GM04504 (cell line): Measurements from ENCODE around the gene PSME1.

Source experiments
- DNase-seq: peaks from one replicate; pipeline ENCODE4 v3.0.0-alpha.2; 2012; ENCODE audit warnings: low read depth

Gene PSME1

DNA sequence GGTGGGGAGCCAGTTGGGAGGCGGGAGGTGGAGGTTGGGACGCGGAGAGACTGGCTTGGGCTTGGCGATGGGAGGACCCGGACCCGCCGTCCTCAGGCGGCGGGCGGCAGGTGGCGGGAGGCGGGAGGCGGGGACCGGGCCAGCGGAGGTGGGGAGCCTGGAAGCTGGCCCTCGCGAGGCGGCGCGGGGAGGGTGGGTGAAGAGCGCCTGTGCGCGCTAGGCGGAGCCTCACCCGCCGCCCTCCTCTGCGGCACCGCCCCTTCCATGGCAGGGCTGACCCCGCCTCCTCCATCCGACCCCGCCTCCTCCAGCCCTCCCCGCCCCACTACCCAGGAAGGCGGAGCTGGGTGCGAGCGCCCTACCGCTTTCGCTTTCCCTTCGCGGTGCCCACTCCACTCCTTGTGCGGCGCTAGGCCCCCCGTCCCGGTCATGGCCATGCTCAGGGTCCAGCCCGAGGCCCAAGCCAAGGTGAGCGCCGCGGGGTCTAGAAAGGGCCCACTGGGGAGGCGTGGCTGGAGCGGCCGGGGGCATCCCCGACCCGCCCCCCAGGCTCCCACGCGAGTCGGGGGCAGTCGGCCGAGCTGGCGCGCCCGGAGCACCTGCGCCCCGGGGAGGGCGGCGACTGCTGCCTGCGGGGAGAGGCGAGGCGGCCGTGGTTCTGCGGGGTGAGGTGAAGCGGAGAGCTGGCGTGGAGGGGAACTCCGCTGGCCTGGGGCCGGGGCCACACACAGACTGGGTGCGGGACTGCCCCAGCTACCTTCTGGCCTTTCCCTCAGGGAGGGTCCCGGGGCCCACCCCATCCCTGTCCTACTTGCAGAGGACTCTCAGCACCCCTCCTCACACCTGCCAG is at the start of gene PSME1:
Gene PSME1 (plus strand): TSS at position 361 of the 850 bp plus-strand sequence. CDS start 69 bp downstream, at position 430.
- DNase-seq, result peak; percentile 69

DNA sequence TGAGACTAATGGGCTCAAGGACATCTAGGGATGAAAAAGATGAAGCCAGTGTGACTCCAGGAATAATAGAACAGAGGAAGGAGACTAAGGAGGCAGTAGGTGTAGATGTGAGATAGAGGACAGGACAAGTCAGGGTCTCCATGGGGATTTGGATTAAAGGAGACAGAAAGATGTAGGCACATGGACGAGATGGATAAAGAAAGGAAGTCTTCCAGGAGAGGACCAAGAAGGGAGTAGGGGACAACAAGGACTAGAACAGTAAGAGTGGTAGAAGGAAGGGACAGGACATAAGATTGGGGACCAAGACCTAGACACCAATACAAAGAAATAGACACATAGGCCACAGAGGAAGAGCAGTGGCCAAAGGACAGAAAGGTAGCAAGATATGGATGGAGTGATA is 49.0 kb upstream of the PSME1 start:
- DNase-seq, result no peak

- no peak for DNase-seq
These were observed 47.9 kb upstream of the PSME1 start for GRCh38 chr14:24088095-24088494.

DNA sequence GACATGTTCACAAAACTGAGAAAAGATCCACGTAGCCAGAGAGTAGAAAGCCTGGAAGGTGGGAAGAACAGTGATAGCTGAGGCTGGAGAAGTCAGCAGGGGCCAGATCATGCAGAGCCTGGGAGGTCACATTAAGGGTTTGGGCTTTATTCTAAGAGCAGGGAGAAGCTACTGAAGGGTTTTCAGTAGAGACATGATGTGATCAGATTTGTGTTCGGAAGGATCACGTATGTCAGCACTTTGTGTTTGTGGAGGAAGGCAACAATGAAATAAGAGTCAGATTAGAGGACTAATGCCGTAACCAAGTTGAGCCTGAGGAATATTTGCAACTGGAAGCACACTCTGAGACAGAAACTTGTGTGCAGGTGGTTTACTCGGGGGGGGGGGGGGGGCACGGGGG is 46.1 kb upstream of the PSME1 start:
- DNase-seq, result no peak

GRCh38 chr14:24092110-24092504 is 43.9 kb upstream of the PSME1 start:
- no peak for DNase-seq

DNA sequence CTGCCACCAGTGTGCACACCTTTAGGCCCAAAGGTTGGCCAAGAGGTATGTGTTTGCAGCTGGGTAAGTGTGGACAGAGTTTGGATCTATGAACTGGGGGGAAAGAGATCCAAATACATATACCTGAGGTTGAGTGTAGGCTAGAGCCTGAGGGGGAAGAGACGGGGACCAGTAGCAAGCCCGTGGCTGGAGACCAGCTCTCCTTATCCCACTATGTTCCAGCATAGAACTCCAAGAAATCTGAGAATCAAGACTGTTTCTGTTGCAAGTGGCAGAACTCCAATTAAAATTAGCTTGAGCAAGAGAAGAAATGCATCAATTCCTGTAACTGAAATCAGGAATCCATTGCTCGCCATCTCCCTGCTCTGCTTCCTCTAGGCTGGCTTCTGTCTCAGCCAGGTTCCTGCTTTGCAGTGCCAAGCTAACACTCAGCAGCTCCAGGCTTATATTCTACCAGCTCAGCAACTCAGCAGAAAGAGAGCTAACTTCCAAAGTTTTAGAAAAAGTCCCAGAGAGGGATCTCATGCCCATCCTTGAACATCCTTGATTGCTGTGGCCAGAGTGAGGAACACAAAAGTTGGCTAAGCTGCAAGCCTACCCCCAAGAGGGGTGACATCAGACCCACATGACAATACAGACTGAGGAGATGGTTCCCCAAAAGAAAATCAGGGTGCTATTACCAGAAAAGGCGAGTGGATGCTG is 43.3 kb upstream of the PSME1 start:
- DNase-seq, result no peak

- no peak for DNase-seq
These were observed 42.6 kb upstream of the PSME1 start for GRCh38 chr14:24093207-24093900.

DNA sequence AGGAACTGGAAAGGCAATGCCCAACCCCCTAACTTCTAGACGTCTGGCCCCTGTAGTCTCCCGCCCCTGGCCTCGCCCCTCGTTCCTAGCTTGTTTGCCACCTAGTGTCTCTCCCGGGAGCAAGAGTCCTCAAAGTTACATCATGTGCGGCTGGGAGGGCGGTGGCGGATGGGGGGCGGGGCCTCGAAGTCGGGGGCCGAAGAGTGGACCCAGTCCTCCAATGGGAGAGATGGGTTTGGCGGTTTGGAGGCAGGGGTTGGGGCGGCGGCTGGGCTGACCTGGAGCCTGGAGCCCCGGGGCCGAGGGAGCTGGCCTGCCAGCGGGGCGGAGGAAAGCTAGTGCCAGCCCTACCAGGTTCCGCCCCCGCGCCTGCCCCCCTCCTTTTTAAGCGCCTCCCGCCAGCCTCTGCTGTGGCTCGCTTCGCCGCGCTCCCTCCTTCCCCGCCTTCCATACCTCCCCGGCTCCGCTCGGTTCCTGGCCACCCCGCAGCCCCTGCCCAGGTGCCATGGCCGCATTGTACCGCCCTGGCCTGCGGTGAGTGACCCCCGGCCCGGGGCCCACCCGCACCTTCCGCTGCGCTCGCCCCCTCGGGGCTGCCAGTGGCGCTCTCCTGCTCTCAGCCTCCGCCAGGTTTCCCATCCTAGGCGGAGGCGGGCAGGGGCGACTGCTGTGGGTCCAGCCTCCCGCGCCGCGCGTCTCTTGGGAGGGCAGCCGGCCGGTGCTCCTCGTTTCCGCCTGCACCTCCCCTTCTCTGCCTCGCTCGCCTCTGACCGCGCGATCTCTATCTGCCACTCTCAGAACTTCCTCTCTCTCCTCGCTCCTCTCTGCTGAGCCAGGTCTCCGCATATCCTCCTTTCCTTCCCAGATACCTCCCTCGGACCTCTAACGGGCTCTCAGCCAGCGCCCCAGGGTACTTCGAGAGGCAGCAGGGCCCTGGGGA is 41.8 kb upstream of the PSME1 start, which contains the start of gene PCK2:
Gene PCK2 (plus strand): TSS at position 411 of the 940 bp plus-strand sequence. CDS start 95 bp downstream, at position 506.
- peak; percentile 91 for DNase-seq

- no peak for DNase-seq
These were observed 41.1 kb upstream of the PSME1 start for GRCh38 chr14:24094841-24095270.

GRCh38 chr14:24095271-24096068 is 40.5 kb upstream of the PSME1 start:
- DNase-seq, result peak; percentile 45

GRCh38 chr14:24096545-24097181 is 39.3 kb upstream of the PSME1 start:
- DNase-seq, result no peak

DNA sequence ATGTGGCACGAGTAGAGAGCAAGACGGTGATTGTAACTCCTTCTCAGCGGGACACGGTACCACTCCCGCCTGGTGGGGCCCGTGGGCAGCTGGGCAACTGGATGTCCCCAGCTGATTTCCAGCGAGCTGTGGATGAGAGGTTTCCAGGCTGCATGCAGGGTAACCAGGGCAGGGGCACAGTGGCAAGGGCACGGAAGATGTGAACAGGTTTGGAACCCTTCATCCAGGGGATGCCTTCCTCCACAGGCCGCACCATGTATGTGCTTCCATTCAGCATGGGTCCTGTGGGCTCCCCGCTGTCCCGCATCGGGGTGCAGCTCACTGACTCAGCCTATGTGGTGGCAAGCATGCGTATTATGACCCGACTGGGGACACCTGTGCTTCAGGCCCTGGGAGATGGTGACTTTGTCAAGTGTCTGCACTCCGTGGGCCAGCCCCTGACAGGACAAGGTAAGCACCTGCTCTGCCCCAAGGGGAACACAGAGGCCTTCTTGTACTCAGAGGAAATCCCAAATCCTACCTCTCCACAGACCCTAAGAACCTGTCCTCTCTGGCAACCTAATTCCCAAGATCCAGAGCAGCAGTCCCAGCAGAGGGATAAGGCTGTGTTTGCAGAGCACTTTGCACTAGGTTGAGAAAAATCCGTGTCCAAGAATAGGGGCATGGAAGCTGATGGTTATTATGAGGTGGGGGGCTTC is 37.6 kb upstream of the PSME1 start:
- no peak for DNase-seq

DNA sequence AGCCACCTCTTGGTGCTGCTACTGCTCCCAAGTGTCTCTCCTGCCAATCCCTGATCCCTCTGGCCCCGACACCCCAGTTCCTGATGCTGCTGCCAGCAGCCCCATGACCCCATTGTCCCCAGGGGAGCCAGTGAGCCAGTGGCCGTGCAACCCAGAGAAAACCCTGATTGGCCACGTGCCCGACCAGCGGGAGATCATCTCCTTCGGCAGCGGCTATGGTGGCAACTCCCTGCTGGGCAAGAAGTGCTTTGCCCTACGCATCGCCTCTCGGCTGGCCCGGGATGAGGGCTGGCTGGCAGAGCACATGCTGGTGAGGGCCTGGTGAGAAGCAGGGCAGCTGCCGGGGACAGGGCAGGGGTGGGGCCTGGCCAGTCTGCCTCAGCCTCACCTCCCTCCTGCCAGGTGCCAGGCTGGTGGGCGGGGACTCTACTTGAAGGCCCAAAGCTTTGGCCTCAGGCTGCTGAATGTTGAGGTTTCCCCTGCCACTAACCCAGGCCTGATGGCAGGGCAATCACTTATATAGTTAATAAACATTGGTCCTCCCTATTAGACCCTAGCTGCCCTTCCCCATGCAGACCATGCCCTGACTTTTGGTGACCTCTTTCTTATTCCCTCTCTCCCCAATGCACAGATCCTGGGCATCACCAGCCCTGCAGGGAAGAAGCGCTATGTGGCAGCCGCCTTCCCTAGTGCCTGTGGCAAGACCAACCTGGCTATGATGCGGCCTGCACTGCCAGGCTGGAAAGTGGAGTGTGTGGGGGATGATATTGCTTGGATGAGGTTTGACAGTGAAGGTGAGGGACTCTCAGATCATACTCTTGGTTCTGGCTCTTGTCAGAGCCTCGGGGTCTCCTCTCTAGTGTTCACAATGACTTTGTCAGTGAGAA is 36.8 kb upstream of the PSME1 start:
- DNase-seq, result no peak

DNA sequence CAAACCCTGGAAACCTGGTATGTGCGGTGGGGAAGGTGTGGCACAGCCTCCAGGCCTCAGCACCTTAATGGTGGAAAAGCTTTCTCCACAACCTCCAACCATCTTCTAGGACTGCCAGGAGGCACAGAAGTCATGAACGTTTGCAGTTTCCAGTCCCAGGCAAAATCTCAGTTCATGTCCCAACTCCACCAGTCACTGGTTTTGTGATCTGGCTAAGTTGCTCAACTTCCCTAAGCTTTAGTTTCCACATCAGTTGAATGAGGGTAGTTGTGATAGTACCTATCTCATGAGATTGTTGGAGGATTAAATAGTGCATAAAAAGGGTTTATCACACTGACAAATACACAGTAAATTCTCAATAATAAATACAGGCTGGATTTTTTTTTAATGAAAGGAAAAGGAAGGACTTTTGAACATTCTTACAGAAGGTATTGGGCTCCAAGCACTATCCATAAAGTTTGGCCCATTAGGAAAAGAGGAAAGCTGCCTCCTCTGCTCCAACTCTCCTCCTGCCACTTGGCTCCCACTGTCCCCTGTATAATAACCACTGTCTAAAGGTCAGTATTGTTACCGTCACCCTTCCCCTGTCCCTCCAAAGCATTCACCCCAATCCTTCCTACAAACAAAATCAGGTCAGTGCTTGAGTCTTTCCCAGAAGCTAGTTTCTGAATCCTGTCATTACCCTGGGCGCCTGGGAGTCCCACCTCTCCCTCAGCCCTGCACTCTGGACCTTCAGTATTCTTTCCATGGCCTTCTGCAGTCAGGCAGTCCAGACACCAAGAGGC is 35.6 kb upstream of the PSME1 start:
- no peak for DNase-seq

DNA sequence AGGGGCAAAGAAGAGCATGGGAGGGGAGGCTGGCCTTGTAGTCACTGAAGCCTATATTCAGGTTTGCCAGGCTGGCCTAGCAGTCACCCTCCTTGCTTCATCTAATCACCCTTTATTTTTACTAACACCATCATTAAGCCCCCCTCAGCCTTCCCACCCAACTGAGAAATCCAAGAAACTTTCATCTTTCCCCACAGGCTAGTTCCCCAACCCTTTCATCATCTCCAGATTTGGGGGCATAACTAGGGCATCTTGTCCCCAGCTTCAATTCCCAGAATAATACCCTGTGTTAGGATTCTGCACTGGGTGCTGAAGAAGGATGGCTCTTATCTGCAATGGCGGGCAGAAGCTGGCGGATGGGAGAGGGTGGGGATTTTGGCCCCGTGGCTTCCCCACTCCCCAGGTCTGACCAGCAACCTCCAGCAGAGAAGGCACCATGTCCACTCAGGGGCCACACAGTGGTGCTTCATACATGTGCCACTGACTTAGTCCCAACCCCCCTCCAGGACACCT is 35.0 kb upstream of the PSME1 start:
- no peak for DNase-seq

- DNase-seq, result no peak
These were observed 33.5 kb upstream of the PSME1 start for GRCh38 chr14:24102357-24103048.

GRCh38 chr14:24103451-24103850 is 32.5 kb upstream of the PSME1 start:
- no peak for DNase-seq
